CD8-positive, alpha-beta memory T cell (primary cell): ENCODE results near the gene DYRK4. TPM values are rescaled to one million over a fixed set of nuclear protein-coding genes. Genes with fewer than 3 reads are reported as not detected.

Experiments
- polyA plus RNA-seq: library from polyadenylated mRNA; unstranded; fragments of 300-500 nt; fragmentation: Illumina TruSeq; gene quantifications from one replicate; pipeline ENCODE4 v1.2.3, GENCODE V29; 2021
- total RNA-seq, 2 experiments: library from RNA; stranded (reverse); gene quantifications; one replicate each; pipeline ENCODE4 v1.2.3, GENCODE V29; 2021

Gene DYRK4
- total and polyA plus RNA-seq, 3 experiments from 2014 or later: 29.5 to 42.5 (median 29.6) TPM

Other genes with a start within 250 kb of the DYRK4 start
- gene TIGAR, start 241.0 kb upstream of the DYRK4 start, total RNA-seq: 10 to 100 TPM; 22.8 to 29.6 TPM
- gene TIGAR, start 241.0 kb upstream of the DYRK4 start, polyA plus RNA-seq: 4.2 TPM
- not detected for gene FGF23, start 182.5 kb upstream of the DYRK4 start, total RNA-seq
- gene FGF23, start 182.5 kb upstream of the DYRK4 start, polyA plus RNA-seq: not detected
- gene FGF6, start 116.4 kb upstream of the DYRK4 start, total RNA-seq: not detected
- gene FGF6, start 116.4 kb upstream of the DYRK4 start, polyA plus RNA-seq: not detected
- 10 to 100 TPM; 28.4 to 29.5 TPM for gene RAD51AP1, start 23.3 kb upstream of the DYRK4 start, total RNA-seq
- gene RAD51AP1, start 23.3 kb upstream of the DYRK4 start, polyA plus RNA-seq: 1.6 TPM
- 1 to 10 TPM; 2.0 to 2.8 TPM for gene AKAP3, start 86.8 kb downstream of the DYRK4 start, total RNA-seq
- 1.6 TPM for gene AKAP3, start 86.8 kb downstream of the DYRK4 start, polyA plus RNA-seq
- gene NDUFA9, start 86.9 kb downstream of the DYRK4 start, total RNA-seq: 100 to 1,000 TPM; 143 TPM
- gene NDUFA9, start 86.9 kb downstream of the DYRK4 start, polyA plus RNA-seq: 135 TPM
- gene GALNT8, start 158.2 kb downstream of the DYRK4 start, total RNA-seq: under 1 TPM; 0.20 to 0.22 TPM
- 3.2 TPM for gene GALNT8, start 158.2 kb downstream of the DYRK4 start, polyA plus RNA-seq